Myocyte (in vitro differentiated cells): Measurements from ENCODE around the gene ICA1. TPM values are rescaled to one million over a fixed set of nuclear protein-coding genes. Genes with fewer than 3 reads are reported as not detected.
A peak's percentile ranks its signal among the peaks of the same experiment; 100 is the strongest.
"Not testable (repeated sequence)": the region's sequence is repeated elsewhere in the genome, so short reads cannot be mapped to it uniquely, and the experiment has no call there.

ENCODE experiments used
- DNase-seq: peaks from one replicate; pipeline ENCODE4 v3.0.0-alpha.2; 2012; ENCODE audit warnings: low read depth
- polyA plus RNA-seq: library from polyadenylated mRNA; unstranded; fragments of >200 nt; gene quantifications from one replicate; pipeline ENCODE4 v1.2.1, GENCODE V29; 2012; ENCODE audit warnings: missing spikeins
- total RNA-seq: library from RNA; depleted of rRNA; stranded (reverse); fragments of >200 nt; gene quantifications from 2 replicates; pipeline ENCODE4 v1.2.3, GENCODE V29; 2014

The ICA1 gene
- total RNA-seq = 0.16 TPM in 1 of 2 replicates, not detected in the other
- 0.25 TPM for polyA plus RNA-seq

DNA sequence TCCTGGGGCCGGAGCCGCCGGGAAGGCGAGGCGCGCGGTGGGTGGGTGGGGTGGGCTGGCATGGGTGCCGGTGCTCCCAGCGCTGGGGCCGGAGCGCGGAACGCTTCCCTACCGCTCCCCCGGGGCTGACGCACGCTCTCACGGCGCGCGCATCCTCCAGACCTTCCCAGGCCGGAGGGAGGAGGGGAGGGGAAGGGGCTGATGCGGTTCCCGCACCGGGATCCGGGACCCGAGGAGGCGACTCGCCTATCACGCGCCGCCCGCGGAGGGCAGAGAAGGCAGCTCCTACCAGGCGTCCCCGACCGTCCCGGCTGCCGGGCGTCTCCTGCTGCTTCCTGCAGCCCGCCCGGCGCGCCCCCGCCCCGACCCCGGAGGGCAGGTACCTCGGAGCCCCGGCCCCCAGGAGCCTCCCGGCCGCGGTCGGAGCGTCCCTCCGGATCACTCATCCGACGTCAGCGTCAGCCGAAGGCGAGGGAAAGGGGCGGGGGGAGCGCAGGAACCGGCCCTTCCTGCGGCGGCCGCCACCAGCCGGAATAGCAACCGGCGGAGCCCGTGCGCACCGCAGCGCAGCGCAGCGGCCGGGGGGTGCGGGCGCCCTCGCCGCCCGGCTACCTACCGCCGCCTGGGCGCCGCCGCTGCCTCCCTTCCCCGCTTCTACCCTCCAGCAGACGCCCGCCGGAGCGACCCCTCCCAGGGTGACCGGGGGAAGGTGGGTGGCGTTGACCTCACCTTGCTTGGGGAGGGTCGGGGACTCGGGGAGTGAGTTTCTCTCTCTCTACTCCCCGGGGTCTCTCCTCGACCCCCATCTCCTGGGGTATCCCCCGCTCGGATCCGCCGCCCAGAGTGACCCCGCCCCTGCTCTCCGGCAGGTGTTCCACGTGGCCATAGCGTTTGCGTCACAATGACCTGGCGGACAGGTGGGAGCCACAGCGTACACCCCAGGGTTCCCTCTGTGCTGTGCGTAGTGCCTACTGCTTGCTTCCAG lies at the start of gene ICA1:
Gene ICA1, minus strand, starts transcription at position 457 of the 985 bp plus-strand sequence. CDS start 26,241 bp downstream, outside the sequence.
- DNase-seq = peak; percentile 1

DNA sequence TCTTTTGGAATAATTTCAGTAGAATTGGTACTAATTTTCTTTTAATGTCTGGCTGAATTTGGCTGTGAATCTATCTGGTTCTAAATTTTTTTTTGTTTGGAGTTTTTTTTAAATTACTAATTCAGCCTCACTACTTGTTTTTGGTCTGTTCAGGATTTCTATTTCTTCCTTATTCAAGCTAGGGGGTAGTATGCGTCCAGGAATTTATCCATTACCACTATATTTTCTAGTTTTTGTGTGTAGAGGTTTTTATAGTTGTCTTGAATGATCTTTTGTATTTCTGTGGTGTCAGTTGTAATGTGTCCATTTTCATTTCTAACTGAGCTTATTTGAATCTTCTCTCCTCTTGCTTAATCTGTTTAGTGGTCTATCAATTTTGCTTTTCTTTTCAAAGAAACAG lies 48.9 kb upstream of the ICA1 start:
- DNase-seq = no peak

DNA sequence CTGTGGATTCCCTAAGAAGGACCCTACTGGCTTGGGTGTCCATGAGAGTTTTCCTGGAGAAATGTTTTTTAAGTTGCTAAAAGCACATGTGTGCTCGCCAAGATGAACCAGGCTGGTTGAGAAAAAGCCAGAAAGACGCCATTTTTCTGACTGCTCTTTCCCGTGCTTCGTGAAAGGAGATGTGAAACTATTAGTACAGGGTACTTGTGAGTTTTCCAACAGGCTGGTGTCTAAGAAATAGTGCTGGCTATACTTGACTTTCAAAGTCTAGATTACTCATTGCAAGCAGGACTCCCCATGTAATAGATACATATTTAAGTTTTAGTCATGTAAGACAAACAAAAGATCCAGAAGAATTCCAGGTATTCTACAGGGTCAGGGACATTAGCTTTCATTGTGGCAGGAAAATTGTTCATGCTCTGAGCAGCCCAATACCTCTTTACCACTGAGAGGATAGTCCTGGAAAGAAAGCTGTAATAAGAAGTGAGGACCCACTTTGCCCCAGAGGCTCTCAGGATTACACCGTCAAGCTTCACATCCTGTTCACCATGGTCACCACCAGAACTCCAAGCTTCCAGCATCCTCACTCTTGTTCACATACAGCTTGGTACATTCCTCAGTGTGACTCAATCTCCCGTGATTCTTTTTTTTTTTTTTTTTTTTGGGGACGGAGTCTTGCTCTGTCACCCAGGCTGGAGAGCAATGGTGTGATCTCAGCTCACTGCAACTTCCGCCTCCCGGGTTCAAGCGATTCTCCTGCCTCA lies 43.8 kb upstream of the ICA1 start:
- no peak for DNase-seq

DNA sequence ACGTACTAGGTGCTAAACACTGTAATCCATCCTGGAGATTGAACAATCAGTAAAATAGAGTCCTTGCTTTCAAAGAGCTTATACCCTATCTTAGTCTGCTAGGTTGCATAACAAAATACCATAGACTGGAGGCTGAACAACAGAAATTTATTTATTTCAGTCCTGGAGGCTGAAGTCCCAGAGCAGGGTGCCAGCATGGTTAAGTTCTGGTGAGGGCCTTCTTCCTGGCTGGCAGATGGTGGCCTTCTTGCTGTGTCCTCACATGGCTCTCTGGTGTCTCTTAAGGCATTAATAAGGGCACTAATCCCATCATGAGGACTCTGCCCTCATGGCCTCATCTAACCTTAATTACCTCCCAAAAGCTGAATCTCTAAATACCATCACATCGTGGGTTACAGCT lies 43.1 kb upstream of the ICA1 start:
- DNase-seq = no peak

DNA sequence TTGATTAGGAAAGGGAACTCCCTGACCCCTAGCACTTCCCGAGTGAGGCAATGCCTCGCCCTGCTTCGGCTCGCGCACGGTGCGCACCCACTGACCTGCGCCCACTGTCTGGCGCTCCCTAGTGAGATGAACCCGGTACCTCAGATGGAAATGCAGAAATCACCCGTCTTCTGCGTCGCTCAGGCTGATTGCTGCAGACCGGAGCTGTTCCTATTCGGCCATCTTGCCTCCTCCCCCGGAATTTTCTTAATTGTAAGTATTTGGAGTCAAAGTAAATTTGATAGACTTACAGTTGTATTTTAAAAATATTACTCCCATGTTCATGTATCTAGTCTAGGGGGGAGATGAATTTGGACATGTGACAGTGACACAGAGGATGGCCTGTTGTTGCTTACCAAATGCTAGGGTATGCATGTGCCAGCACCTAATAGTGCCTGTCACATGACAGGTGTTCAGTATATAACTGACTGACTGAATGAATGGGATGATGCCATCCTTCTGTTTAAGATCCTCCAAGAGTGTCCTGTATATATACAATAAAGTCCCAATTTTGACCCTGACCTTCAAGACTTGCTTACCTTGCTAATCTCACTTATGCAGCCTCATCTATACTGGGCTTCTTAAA lies 42.0 kb upstream of the ICA1 start:
- DNase-seq = no peak

DNA sequence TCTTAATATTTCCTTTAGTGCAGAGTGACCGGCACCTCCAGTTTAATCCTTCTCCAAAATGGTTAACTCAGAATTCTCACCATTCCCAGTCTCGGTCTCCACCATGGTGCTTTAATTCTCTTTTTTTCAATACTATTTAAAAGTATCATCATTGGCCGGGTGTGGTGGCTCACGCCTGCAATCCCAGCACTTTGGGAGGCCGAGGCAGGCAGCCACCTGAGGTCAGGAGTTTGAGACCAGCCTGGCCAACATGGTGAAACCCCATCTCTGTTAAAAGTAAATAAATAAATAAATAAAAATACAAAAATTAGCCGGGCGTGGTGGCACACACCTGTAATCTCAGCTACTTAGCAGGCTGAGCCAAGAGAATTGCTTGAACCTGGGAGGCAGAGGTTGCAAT lies 35.1 kb upstream of the ICA1 start:
- not testable (repeated sequence) for DNase-seq

DNA sequence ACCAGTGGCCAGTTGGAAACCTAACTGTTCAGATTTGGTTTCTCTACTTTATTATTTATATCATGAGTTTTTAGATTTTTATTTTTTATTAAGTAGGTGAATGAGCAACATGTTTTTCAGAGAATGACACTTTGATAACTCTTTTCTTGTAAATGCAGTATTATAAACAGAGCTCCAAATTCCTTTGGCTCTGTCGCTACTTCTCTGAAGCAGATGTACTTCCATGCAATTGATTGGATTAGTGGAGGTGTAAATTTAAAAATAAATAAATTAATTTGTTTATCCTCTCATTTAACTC lies 34.3 kb upstream of the ICA1 start:
- no peak for DNase-seq

DNA sequence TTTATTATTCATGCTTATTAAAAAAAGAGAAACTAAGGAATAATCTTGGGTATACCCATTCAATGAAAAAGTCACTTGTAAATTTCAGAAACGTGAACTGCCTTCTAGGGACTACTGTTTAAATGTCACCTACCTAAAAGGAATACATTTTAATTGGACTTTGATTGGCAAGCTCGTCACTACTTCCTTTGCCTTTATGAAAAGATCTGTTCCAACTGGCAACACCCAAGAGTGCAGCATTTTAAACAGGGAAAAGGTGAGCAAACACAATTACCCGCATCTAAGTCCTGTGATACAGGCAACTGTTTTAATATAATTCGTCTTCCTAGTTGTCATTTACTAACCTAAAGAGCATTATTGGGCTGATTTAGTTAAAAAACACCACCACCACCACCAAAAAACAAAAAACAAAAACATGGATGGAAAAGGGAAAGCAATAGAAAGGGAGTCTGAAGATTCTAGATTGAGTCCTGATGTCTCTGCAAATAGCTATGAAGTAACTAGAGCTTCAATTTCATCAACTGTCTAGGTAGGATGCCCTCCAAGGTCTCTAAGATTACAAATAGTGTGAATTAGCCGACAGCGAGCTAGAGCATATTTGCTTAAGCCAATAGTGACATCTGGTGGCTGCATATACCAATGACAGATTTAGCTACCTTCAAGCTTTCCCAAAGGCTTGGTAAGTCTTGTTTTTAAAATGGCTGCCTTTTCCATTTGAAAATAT lies 33.8 kb upstream of the ICA1 start:
- DNase-seq = peak; percentile 89

DNA sequence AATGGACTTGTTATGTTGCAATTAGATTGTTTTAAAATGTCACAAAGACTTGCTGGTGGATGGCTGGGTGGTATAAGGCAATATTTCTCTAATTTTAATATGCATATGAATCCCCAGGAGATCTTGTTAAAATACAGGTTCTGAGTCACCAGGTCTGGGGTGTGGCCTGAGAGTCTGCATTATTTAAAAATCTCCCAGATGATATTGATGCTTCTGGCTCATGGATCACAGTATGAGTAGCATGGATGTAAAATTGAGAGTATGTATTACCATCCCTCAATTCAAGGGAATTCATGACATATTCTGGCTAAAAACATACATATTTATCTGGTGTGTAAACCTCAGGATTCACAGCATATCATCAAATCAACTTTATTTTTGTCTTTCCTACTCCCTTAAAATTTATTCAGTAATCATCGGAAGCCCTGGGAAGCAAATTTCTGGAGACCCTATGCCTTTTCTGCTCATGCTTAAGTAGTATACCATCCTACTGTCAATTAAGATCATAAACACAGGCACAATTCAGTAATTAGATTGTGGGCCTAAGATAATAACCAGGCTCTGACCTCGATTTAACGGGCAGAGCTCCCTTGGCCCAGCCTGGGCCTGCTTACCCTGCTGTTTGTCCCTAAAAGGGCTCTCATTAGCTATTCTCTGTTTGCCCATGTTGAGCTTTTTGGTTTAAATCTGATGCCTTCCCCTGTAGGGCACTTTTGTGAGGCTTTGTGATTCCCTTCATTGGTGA lies 29.6 kb upstream of the ICA1 start:
- DNase-seq = no peak

DNA sequence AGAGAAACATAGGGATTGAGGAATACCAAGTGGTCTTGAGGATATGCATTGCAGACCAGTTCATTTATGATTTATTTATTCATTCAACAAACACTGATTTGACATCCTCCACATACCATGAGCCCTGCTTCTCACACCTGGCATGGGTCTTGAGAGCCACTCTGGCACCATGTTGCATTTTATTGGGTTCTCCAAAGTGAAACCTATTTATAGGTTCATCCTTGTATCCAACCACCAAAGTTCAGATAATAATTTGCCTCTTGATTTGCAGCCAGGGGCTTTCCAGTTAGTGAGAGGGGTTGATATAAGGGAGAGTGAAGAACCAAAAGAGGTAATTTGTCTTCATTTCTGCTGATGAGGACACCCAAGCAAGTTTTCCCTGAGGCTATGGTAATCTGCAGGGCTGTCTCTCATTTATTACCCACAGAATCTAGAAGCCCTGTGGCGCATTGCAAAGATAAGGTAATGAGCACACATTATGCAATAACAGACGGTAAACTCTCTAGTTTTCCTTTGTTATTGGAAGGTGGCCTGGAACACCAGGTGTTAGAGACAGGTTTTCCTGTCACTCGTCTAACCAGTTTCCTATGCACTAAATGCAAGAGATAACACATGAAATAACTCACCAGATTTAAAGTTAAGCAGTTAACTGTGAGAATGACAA lies 28.8 kb upstream of the ICA1 start:
- no peak for DNase-seq

DNA sequence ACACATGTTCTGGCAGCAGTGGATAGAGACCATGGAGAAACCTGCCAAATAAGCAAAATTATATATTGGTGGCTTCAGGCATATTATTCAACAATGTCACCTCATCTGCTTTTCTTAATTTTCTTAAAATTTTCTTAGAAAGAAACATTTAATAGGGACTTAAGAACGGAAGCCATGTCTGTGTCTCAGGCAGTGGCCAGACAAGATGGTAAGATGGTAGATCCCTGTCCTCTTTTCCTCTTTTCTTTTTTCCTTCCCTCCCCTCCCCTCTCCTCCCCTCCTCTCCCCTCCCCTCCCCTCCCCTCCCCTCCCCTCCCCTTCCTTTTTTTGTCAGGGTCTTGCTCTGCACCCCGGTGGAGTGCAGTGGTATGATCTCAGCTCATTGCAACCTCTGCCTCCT lies 24.2 kb upstream of the ICA1 start:
- no peak for DNase-seq

DNA sequence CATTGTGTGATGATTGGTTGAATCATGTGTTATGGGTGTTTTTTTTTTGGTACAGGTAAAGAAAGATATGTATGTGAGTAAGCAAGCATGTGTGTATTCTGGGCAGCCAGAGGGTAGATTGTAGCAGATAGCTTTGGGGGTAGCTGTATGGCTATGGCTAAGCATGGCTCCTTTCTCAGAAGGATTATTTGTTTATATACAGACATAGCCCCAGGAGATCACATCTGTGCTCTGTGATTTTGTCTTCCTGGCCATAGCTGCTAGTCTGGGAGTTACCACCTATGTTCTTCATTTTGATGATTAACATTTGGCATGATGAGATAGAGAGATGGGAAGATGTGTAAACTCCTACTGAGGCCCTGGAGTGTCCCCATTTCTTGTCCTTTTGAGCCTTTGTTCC lies 23.2 kb upstream of the ICA1 start:
- no peak for DNase-seq

DNA sequence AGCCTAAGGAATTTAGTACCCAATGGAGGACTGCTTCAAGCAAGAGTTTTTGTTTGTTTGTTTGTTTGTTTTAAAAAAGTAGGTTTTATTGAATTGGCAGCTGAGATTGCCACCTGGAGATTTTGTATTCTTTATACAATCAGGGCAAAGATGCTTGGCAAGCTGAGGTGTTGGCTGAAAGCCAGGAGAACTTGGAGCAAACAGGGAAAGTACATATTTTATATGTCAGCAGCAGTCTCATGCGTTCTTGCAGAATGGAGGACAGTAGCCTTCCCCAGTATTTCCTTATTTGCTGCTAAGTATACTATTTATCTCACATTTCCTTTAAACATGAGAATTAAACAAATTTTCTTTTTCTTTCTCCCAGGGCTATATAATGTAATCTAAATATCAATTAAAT lies 22.6 kb upstream of the ICA1 start:
- DNase-seq = no peak

DNA sequence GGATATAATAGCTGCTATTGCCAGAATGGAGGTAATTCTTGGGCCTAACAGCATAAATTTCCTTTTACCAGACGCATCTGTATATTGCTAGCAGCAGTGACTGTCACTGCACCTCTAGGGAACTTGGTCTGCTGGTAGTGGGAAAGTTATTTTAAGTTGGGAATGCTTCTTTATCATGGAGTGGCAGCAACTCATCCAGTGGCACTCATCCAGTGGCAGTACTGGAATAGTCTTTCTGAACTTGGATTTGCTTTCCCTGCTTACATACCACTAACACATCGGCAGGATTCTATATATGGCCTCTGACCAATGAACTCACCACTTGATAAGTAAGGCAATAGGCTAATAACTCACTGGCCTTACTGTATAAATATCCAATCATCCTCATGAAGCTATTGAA lies 22.0 kb upstream of the ICA1 start:
- DNase-seq = no peak

DNA sequence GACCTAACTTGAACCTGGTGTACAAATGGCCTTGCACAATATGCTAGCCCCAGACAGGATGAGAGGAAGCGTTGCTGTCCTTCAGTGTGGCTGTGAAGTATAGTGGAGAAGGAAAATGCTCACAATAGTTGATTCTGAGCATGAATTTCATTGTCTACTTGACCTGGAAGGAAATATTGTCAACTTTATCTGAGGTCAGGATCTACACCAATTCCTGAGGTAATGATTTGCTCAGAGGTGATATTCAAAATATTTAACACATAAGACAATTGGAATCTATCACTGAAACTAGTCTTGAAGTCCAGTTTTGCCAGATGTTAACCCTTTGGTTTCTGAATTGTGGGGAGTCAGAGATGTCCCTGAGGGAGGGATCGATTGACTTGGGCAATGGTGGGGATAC lies 20.9 kb upstream of the ICA1 start:
- DNase-seq = no peak

DNA sequence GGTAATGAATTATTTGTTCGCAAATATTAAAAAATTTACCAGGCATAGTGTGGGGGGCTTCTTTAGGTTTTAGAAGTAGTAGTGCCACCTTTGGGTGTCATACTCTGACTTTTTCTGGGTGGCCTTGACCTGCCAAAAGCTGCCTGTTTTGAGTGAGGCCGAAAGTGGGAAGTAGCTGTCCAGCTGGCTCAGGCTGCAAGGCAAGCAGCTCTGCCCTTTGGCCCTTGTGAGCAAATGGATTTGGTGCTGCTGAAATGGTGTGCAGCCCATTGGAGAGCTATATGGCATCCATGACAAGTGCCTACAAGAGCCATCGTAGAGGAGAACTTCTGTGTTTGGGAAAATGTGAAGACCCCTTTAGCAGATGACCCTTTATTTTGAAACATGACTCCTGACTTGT lies 20.2 kb upstream of the ICA1 start:
- DNase-seq = no peak

DNA sequence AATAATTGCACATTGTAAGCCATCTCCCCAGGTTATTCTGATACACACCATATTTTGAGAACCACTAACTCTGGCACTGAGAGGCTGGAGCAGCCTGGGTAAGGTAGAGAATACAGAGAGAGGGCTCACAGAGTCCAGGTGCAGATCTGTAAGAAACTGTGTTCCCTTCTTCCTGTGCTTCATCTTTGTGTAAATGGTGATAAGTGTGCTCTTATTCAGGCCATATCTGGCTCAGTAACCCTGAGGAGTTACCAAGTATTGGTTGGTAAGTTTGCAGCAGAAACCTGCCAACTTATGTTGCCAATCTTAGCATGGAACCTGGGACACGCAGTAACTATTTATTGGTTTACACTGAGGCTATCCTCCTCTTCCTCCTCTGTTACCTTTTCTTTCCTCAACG lies 16.2 kb upstream of the ICA1 start:
- no peak for DNase-seq

DNA sequence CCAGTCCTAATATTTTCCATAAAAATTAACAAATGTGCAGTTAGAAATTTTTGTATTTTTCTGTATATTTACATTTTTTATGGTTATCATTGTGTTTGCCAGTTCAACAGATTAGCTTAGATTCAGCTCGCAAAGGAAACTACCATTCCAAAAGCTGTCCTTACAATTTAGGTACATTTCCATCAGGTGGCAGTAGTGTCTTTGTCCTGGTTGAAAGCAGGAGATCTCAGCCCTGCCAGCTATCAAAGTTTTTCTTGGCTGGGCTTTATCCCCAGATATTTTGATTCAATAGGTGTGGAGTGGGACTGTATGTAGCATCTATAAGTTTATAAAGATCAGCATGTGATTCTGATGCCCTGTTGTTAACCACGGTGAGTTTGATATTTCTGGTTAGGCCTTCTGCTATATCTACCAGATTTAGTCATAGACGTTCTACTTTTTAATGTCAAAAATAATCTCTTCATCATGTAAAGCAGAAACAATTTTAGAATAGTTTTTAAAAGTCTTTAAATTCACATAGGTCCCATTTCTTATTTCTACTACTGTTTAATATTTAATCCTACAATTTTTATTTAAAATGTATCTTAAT lies 15.5 kb upstream of the ICA1 start:
- no peak for DNase-seq

DNA sequence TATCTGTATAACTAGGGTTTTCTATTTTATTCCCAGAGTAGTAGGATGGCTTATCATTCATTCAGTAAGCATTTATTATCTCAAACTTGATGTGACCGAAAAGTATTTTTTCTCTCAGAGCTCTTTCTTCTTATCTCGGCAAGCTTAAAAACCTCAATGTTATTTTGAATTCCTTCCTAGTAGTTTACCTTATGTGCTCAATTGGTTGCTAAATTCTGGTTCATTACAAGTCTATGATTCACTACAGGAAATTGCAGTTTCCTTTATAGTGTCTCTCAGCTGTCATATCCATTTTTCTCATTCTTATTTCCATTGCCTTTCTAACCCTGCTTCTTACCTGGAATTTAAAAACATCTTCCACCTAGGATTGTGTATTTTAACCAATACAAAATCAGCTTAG lies 12.6 kb upstream of the ICA1 start:
- no peak for DNase-seq

DNA sequence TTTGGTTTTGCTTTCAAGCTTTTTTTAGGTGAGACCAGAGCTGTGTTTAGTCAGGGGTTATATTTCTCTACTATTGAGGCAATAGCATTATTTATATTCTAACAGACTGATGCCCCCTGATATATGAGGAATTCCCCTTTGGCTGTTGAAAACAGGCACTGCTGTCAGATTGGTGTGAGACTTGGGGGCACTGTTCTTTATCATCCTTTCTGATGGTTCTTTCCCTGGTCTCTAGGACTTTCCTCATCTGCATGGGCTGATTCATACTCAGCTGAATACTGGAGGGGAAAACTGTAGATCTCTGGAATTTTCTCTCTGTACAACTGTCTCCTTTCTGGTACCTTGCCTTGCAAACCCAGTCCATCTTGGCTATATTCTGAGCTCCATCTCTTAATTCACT lies 10.0 kb upstream of the ICA1 start:
- DNase-seq = no peak
